OCI-LY1 (cell line): ENCODE data around the gene MED13L.

Experiments
- H2AFZ ChIP-seq: fragments of 200-600 bp; sonication (generic), shearing (Covaris generic); 2 replicates; pipeline ENCODE4 v1.6.0; 2014; ENCODE audit warnings: antibody characterized with exemption, mild to moderate bottlenecking, low read length
- H3F3A ChIP-seq: fragments of 200-600 bp; sonication (generic), shearing (Covaris generic); 2 replicates; pipeline ENCODE4 v1.6.0; 2014; ENCODE audit warnings: mild to moderate bottlenecking, antibody characterized with exemption, low read length, moderate library complexity; ENCODE audit not compliant: insufficient read depth
- H3K27ac ChIP-seq: fragments of 200-600 bp; sonication (generic); 2 replicates; pipeline ENCODE4 v1.5.1; 2014; ENCODE audit warnings: low read length, mixed run types, mild to moderate bottlenecking, low read depth; ENCODE audit not compliant: poor library complexity, severe bottlenecking
- H3K27me3 ChIP-seq: fragments of 200-600 bp; sonication (generic); 2 replicates; pipeline ENCODE4 v1.6.0; 2014; ENCODE audit warnings: antibody characterized with exemption, mild to moderate bottlenecking, low read length, moderate library complexity; ENCODE audit not compliant: insufficient read depth
- H3K36me3 ChIP-seq: fragments of 200-600 bp; sonication (generic); 2 replicates; pipeline ENCODE4 v1.6.1; 2014; ENCODE audit warnings: mild to moderate bottlenecking, antibody characterized with exemption, low read length, moderate library complexity, mixed read lengths; ENCODE audit not compliant: insufficient read depth
- H3K4me1 ChIP-seq: fragments of 200-600 bp; sonication (generic); 2 replicates; pipeline ENCODE4 v1.5.1; 2014; ENCODE audit warnings: mild to moderate bottlenecking, low read length, moderate library complexity; ENCODE audit not compliant: insufficient read depth, severe bottlenecking
- H3K4me2 ChIP-seq: fragments of 200-600 bp; sonication (generic), shearing (Covaris generic); 2 replicates; pipeline ENCODE4 v1.6.1; 2014; ENCODE audit warnings: low read length
- H3K4me3 ChIP-seq: fragments of 200-600 bp; sonication (generic); 2 replicates; pipeline ENCODE4 v1.5.1; 2014; ENCODE audit warnings: low read length, low read depth, mild to moderate bottlenecking, mixed read lengths; ENCODE audit not compliant: poor library complexity, severe bottlenecking
- H3K79me2 ChIP-seq: fragments of 200-600 bp; shearing (Covaris generic); 2 replicates; pipeline ENCODE4 v1.6.1; 2016; ENCODE audit warnings: mixed run types, low read length, mixed read lengths; ENCODE audit not compliant: insufficient read depth
- H3K9ac ChIP-seq: fragments of 200-600 bp; sonication (generic), shearing (Covaris generic); 2 replicates; pipeline ENCODE4 v1.6.1; 2014; ENCODE audit warnings: mild to moderate bottlenecking, low read length, mixed read lengths
- H3K9me2 ChIP-seq: fragments of 200-600 bp; sonication (generic), shearing (Covaris generic); 2 replicates; pipeline ENCODE4 v1.6.1; 2014; ENCODE audit warnings: low read depth, mild to moderate bottlenecking, low read length, mixed read lengths
- H3K9me3 ChIP-seq: fragments of 200-600 bp; shearing (Covaris generic); 2 replicates; pipeline ENCODE4 v1.6.1; 2014; ENCODE audit warnings: low read length, mixed read lengths
- H4K20me1 ChIP-seq: fragments of 200-600 bp; sonication (generic), shearing (Covaris generic); 2 replicates; pipeline ENCODE4 v1.6.0; 2016; ENCODE audit warnings: mild to moderate bottlenecking, low read length; ENCODE audit not compliant: insufficient read depth
- EZH2 ChIP-seq: fragments of 200-600 bp; sonication (generic), shearing (Covaris generic); IDR thresholded peaks from 2 replicates; pipeline ENCODE4 v1.8.0; 2017; ENCODE audit warnings: borderline replicate concordance, mixed run types, mild to moderate bottlenecking, antibody characterized with exemption, low read length, moderate library complexity, mixed read lengths
- TF ChIP-seq, protein P1 (sequence below): fragments of 200-600 bp; sonication (generic), shearing (Covaris generic); IDR thresholded peaks from 2 replicates; pipeline ENCODE4 v1.5.1; 2017; ENCODE audit warnings: mild to moderate bottlenecking, antibody characterized with exemption, low read length, moderate library complexity, mixed read lengths

The MED13L gene

GRCh38 chr12:116194935-116195431, 82.5 kb downstream of the MED13L start:
- Histone ChIP-seq H3K27ac (no peak overlapping the region), H3F3A (no peaks in the 10 kb centered on the region), H3K4me1 (peaks cover 17% of the 10 kb centered on the region), H3K4me3 (no peak overlapping the region), H3K9me3 (no peaks in the 10 kb centered on the region), H3K4me2 (peak overlapping the region; percentile 3; the same call in 1 of the 2 replicates), H3K79me2 (no peaks in the 10 kb centered on the region), H2AFZ (no peak overlapping the region), H3K36me3 (no peaks in the 10 kb centered on the region), H3K9me2 (no peaks in the 10 kb centered on the region), H3K9ac (no peak overlapping the region), H3K27me3 (no peaks in the 10 kb centered on the region), H4K20me1 (no peaks in the 10 kb centered on the region)
- TF ChIP-seq EZH2: no peak
- TF ChIP-seq, protein P1, sequence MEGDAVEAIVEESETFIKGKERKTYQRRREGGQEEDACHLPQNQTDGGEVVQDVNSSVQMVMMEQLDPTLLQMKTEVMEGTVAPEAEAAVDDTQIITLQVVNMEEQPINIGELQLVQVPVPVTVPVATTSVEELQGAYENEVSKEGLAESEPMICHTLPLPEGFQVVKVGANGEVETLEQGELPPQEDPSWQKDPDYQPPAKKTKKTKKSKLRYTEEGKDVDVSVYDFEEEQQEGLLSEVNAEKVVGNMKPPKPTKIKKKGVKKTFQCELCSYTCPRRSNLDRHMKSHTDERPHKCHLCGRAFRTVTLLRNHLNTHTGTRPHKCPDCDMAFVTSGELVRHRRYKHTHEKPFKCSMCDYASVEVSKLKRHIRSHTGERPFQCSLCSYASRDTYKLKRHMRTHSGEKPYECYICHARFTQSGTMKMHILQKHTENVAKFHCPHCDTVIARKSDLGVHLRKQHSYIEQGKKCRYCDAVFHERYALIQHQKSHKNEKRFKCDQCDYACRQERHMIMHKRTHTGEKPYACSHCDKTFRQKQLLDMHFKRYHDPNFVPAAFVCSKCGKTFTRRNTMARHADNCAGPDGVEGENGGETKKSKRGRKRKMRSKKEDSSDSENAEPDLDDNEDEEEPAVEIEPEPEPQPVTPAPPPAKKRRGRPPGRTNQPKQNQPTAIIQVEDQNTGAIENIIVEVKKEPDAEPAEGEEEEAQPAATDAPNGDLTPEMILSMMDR: peak; percentile 18; the same call in 1 of the 2 replicates

GRCh38 chr12:116189692-116190091, 87.8 kb downstream of the MED13L start:
- peaks cover 2% of the 10 kb centered on the region; the same call in 1 of the 2 replicates for H4K20me1 ChIP-seq
- no peaks in the 10 kb centered on the region for H3K9me3 ChIP-seq
- no peaks in the 10 kb centered on the region for H3K79me2 ChIP-seq
- H3K9ac ChIP-seq: no peak overlapping the region
- H3K36me3 ChIP-seq: no peaks in the 10 kb centered on the region
- no peak overlapping the region for H3K27ac ChIP-seq
- H3F3A ChIP-seq: no peaks in the 10 kb centered on the region; the same call in 1 of the 2 replicates
- no peak overlapping the region for H2AFZ ChIP-seq
- H3K4me2 ChIP-seq: no peak overlapping the region
- peaks cover under 1% of the 10 kb centered on the region for H3K4me1 ChIP-seq
- H3K27me3 ChIP-seq: no peaks in the 10 kb centered on the region
- H3K4me3 ChIP-seq: no peak overlapping the region
- TF ChIP-seq, protein P1: no peak
- TF ChIP-seq EZH2: no peak
- no peaks in the 10 kb centered on the region for H3K9me2 ChIP-seq

DNA sequence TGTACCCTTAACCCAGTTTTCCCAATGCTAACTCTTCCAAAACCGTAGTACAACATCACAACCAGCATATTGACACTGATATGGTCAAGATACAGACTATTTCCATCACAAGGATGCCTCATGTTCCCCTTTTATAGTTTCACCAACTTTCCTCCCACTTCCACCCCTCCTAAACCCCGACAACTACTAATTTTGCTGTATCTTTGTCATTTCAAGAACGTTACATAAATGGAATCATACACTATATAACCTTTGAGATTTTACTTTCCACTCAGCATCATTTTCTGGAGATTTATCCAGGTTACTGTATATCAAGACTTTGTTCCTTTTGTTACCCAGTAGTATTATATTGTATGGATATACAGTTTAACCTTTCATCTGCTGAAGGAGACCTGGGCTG, 88.9 kb downstream of the MED13L start:
- no peak overlapping the region for H3K27ac ChIP-seq
- H3K36me3 ChIP-seq: no peaks in the 10 kb centered on the region
- H3K27me3 ChIP-seq: no peaks in the 10 kb centered on the region
- H3K4me1 ChIP-seq: no peaks in the 10 kb centered on the region
- TF ChIP-seq, protein P1: no peak
- TF ChIP-seq EZH2: no peak
- H3K9ac ChIP-seq: no peak overlapping the region
- no peaks in the 10 kb centered on the region for H3K79me2 ChIP-seq
- H4K20me1 ChIP-seq: peaks cover 2% of the 10 kb centered on the region; the same call in 1 of the 2 replicates
- no peak overlapping the region for H2AFZ ChIP-seq
- no peaks in the 10 kb centered on the region for H3K9me2 ChIP-seq
- no peak overlapping the region for H3K4me2 ChIP-seq
- no peaks in the 10 kb centered on the region; the same call in 1 of the 2 replicates for H3F3A ChIP-seq
- no peak overlapping the region for H3K4me3 ChIP-seq
- no peaks in the 10 kb centered on the region for H3K9me3 ChIP-seq
